HG02981 (cell line): Measurements from ENCODE around the gene ZFP36L2.
"Not testable (repeated sequence)": the region's sequence is repeated elsewhere in the genome, so short reads cannot be mapped to it uniquely, and the experiment has no call there.

Source experiments
- ATAC-seq: cut with Tn5 transposase; IDR thresholded peaks from one replicate; pipeline ENCODE4 v1.9.1; 2021; ENCODE audit warnings: mild to moderate bottlenecking, moderate library complexity; ENCODE audit not compliant: unreplicated experiment

Gene ZFP36L2

GRCh38 chr2:43190311-43191052 is 35.9 kb downstream of the ZFP36L2 start:
- ATAC-seq = no peak

GRCh38 chr2:43189861-43190260 is 36.5 kb downstream of the ZFP36L2 start:
- ATAC-seq = not testable (repeated sequence)

GRCh38 chr2:43188561-43189386 is 37.6 kb downstream of the ZFP36L2 start:
- ATAC-seq = no peak

GRCh38 chr2:43186679-43187374 is 39.6 kb downstream of the ZFP36L2 start:
- no peak for ATAC-seq

GRCh38 chr2:43186321-43186678 is 40.1 kb downstream of the ZFP36L2 start:
- no peak for ATAC-seq

GRCh38 chr2:43185146-43185545 is 41.3 kb downstream of the ZFP36L2 start:
- ATAC-seq = no peak

GRCh38 chr2:43184339-43184895 is 42.0 kb downstream of the ZFP36L2 start:
- ATAC-seq = no peak

- no peak for ATAC-seq
These were observed 42.7 kb downstream of the ZFP36L2 start for GRCh38 chr2:43183743-43184142.

- no peak for ATAC-seq
These were observed 45.5 kb downstream of the ZFP36L2 start for GRCh38 chr2:43180897-43181296.

GRCh38 chr2:43179942-43180341 is 46.5 kb downstream of the ZFP36L2 start:
- ATAC-seq = no peak

- ATAC-seq = no peak
These were observed 47.5 kb downstream of the ZFP36L2 start for GRCh38 chr2:43178602-43179542.

GRCh38 chr2:43178055-43178598 is 48.3 kb downstream of the ZFP36L2 start:
- ATAC-seq = no peak

- no peak for ATAC-seq
These were observed 50.0 kb downstream of the ZFP36L2 start for GRCh38 chr2:43176449-43176848.

- no peak for ATAC-seq
These were observed 50.5 kb downstream of the ZFP36L2 start for GRCh38 chr2:43175876-43176275.

GRCh38 chr2:43175020-43175441 is 51.4 kb downstream of the ZFP36L2 start:
- ATAC-seq = no peak

GRCh38 chr2:43174368-43174916 is 52.0 kb downstream of the ZFP36L2 start:
- peak; percentile 87 for ATAC-seq
